GM12878 (cell line): Measurements from ENCODE around the gene DYSF. TPM values are rescaled to one million over a fixed set of nuclear protein-coding genes. Genes with fewer than 3 reads are reported as not detected.
"Not testable (repeated sequence)": the region's sequence is repeated elsewhere in the genome, so short reads cannot be mapped to it uniquely, and the experiment has no call there.

ENCODE experiments used
- ATAC-seq: fragments of 200-7000 bp; cut with Tn5 transposase; 3 replicates; pipeline ENCODE4 v1.9.1; 2020; ENCODE audit warnings: mild to moderate bottlenecking, moderate library complexity
- BruUV-seq: library from RNA; stranded (reverse); fragments of 400-500 nt; replicated peaks from 2 replicates; lab custom pipeline; 2021; lab: Mats Ljungman, UMichigan
- CTCF ChIA-PET: fragments of 300-600 bp; sonication (Branson Sonifier 250); formaldehyde crosslinking; extraction: SDS; loops from one replicate; lab custom pipeline; 2021; ENCODE audit warnings: inconsistent platforms; lab: Yijun Ruan, JAX
- POLR2A ChIA-PET: fragments of 350-600 bp; formaldehyde crosslinking; extraction: SDS; loops from one replicate; lab custom pipeline; 2021; ENCODE audit warnings: inconsistent platforms; lab: Charles Lee
- RAD21 ChIA-PET: fragments of 300-600 bp; sonication (Branson Sonifier 250); formaldehyde crosslinking; loops from one replicate; lab custom pipeline; 2023; ENCODE audit warnings: antibody characterized with exemption; ENCODE audit not compliant: unreplicated experiment; lab: Charles Lee
- SMC1A ChIA-PET: fragments of 300-600 bp; sonication (Branson Sonifier 250); formaldehyde crosslinking; loops from one replicate; lab custom pipeline; 2023; ENCODE audit not compliant: unreplicated experiment, uncharacterized antibody; lab: Charles Lee
- DNase-seq: peaks from one replicate; pipeline ENCODE4 v3.0.0-alpha.2; 2011; ENCODE audit warnings: low read depth, low spot score
- FAIRE-seq: peaks from 3 replicates; lab custom pipeline; 2011; peaks lifted over from hg19 to GRCh38; lab: Jason Lieb, UNC
- H2AFZ ChIP-seq: 2 replicates; pipeline ENCODE4 v1.6.0; 2011; ENCODE audit warnings: low read depth, low read length, control low read depth; ENCODE audit not compliant: control insufficient read depth
- H3K27ac ChIP-seq: 2 replicates; pipeline ENCODE4 v1.5.1; 2011; ENCODE audit warnings: control low read depth; ENCODE audit not compliant: control insufficient read depth, insufficient read depth
- H3K27me3 ChIP-seq, 2 experiments: replicated peaks in 1 of 2; 2 replicates each; pipeline versions ENCODE4 v1.6.0 to v1.6.1; 2011; ENCODE audit warnings: low read length in 1 of 2; ENCODE audit not compliant: control insufficient read depth in 2 of 2, insufficient read depth in 2 of 2
- H3K36me3 ChIP-seq, 2 experiments: 2 replicates each; pipeline ENCODE4 v1.5.1; 2011; ENCODE audit warnings: low read length in 1 of 2; ENCODE audit not compliant: control insufficient read depth in 2 of 2, insufficient read depth in 2 of 2
- H3K4me1 ChIP-seq: 2 replicates; pipeline ENCODE4 v1.6.1; 2011; ENCODE audit warnings: mild to moderate bottlenecking, low read length, moderate library complexity, mixed read lengths; ENCODE audit not compliant: control insufficient read depth, insufficient read depth
- H3K4me2 ChIP-seq: 2 replicates; pipeline ENCODE4 v1.6.0; 2011; ENCODE audit warnings: control low read depth; ENCODE audit not compliant: control insufficient read depth, insufficient read depth
- H3K4me3 ChIP-seq: fragments of 200-600 bp; sonication (generic); 2 replicates; pipeline ENCODE4 v1.5.1; 2016
- H3K79me2 ChIP-seq: 2 replicates; pipeline ENCODE4 v1.6.0; 2011; ENCODE audit warnings: low read length; ENCODE audit not compliant: control insufficient read depth, insufficient read depth
- H3K9ac ChIP-seq: 2 replicates; pipeline ENCODE4 v1.8.0; 2011; ENCODE audit warnings: low read length, control low read depth, mixed read lengths; ENCODE audit not compliant: control insufficient read depth, insufficient read depth
- H3K9me3 ChIP-seq: replicated peaks from 3 replicates; pipeline ENCODE4 v1.5.1; 2011; ENCODE audit warnings: mild to moderate bottlenecking, low read length; ENCODE audit not compliant: control insufficient read depth, insufficient read depth
- H4K20me1 ChIP-seq: 2 replicates; pipeline ENCODE4 v1.6.0; 2011; ENCODE audit not compliant: control insufficient read depth, insufficient read depth
- ASH2L ChIP-seq: fragments of 300-600, 200-600 bp; sonication (generic); IDR thresholded peaks from 2 replicates; pipeline ENCODE4 v1.6.1; 2017; ENCODE audit warnings: low read depth, mild to moderate bottlenecking, borderline replicate concordance
- BCL11A ChIP-seq: IDR thresholded peaks from 2 replicates; pipeline ENCODE4 v1.6.1; 2011; ENCODE audit warnings: low read depth, low read length
- ESRRA ChIP-seq: IDR thresholded peaks from 2 replicates; pipeline ENCODE4 v1.6.1; 2012; ENCODE audit warnings: mild to moderate bottlenecking, low read length, improper control_type of control experiment
- FOXM1 ChIP-seq: IDR thresholded peaks from 2 replicates; pipeline ENCODE4 v1.6.1; 2012; ENCODE audit warnings: low read depth, mild to moderate bottlenecking, inconsistent platforms, low read length, moderate library complexity
- MYC ChIP-seq: IDR thresholded peaks from 2 replicates; pipeline ENCODE4 v1.6.1; 2011; ENCODE audit warnings: mild to moderate bottlenecking, low read length, moderate library complexity, inconsistent platforms; ENCODE audit not compliant: insufficient read depth, insufficient replicate concordance, insufficient read length, severe bottlenecking
- NBN ChIP-seq: fragments of 450-650 bp; IDR thresholded peaks from 2 replicates; pipeline ENCODE4 v1.6.1; 2016
- NRF1 ChIP-seq: conservative IDR thresholded peaks from 2 replicates; pipeline ENCODE4 v1.6.1; 2011; ENCODE audit warnings: mild to moderate bottlenecking, low read depth, low read length, improper control_type of control experiment
- POLR2AphosphoS2 ChIP-seq: IDR thresholded peaks from 2 replicates; pipeline ENCODE4 v1.6.1; 2011; ENCODE audit warnings: low read depth, mild to moderate bottlenecking, low read length, improper control_type of control experiment, moderate library complexity
- RB1 ChIP-seq: fragments of 450-650 bp; formaldehyde crosslinking; IDR thresholded peaks from 2 replicates; pipeline ENCODE4 v1.6.1; 2017; ENCODE audit warnings: mild to moderate bottlenecking, borderline replicate concordance
- WGBS: methylation state at CpG from one replicate; pipeline ENCODE4 v1.1.6; 2016; ENCODE audit warnings: low lambda C conversion rate; ENCODE audit not compliant: insufficient replicate concordance, insufficient coverage; ENCODE audit errors: missing lambda C conversion rate; 5-methylcytosine and 5-hydroxymethylcytosine counted together
- in situ Hi-C: fragments of 300-500 bp; cut with MboI; formaldehyde crosslinking; loops from 9 replicates; pipeline ENCODE4 v1.14.3; 2018; ENCODE audit warnings: mixed read lengths
- intact Hi-C: fragments of 100-400 bp; cut with micrococcal nuclease; formaldehyde crosslinking; loops from one replicate; pipeline ENCODE4 v1.14.2; 2022; ENCODE audit not compliant: unreplicated experiment
- polyA plus RNA-seq, 11 experiments: library from polyadenylated mRNA; depleted of rRNA in 4 of 11; unstranded in 6 of 11; stranded (reverse) in 5 of 11; fragments of >200 nt; fragmentation: Nextera tagmentation in 4 of 11; fragmentation: Illumina TruSeq in 1 of 11; extraction: Ambion mirVana in 4 of 11; extraction: Trizol in 1 of 11; gene quantifications; 1 replicate in 1 of 11; 2 replicates in 10 of 11; pipeline versions ENCODE4 v1.2.1 to v1.2.3, GENCODE V29; 2011 to 2016; ENCODE audit warnings: inconsistent platforms in 2 of 11, missing spikeins in 2 of 11, low read depth in 1 of 11
- total RNA-seq, 4 experiments: library from RNA; depleted of rRNA in 3 of 4; stranded (reverse); fragments of >200 nt in 3 of 4; fragmentation: Illumina TruSeq in 1 of 4; extraction: Trizol in 1 of 4; gene quantifications; 2 replicates each; pipeline versions ENCODE4 v1.2.1 to v1.2.3, GENCODE V29; 2013 to 2021
- TF ChIP-seq, protein P1 (sequence below): IDR thresholded peaks from 2 replicates; pipeline ENCODE4 v1.6.1; 2011; ENCODE audit warnings: mild to moderate bottlenecking, low read depth, low read length, moderate library complexity; ENCODE audit not compliant: insufficient replicate concordance

Gene DYSF
- total and polyA plus RNA-seq, 10 of the 15 experiments (the other 5 are each of a cell fraction or from before 2014, with no cell fraction given): under 0.01 to 0.15 (median 0.03) TPM; not detected in 7

GRCh38 chr2:71428472-71429383 is 24.6 kb upstream of the DYSF start:
- Histone ChIP-seq H3K36me3 (peaks cover 2 to 17% of the 10 kb centered on the region in 2 experiments), H3K27me3 (no peaks in the 10 kb centered on the region), H2AFZ (no peak overlapping the region), H3K4me1 (no peaks in the 10 kb centered on the region), H3K4me2 (no peak overlapping the region), H3K79me2 (no peaks in the 10 kb centered on the region), H3K4me3 (no peak overlapping the region), H3K27ac (no peak overlapping the region), H3K9ac (no peak overlapping the region), H4K20me1 (no peaks in the 10 kb centered on the region), H3K9me3 (no peaks in the 10 kb centered on the region)
- intact Hi-C loops (no loop called here), in situ Hi-C loops (no loop called here)
- DNase-seq: no peak
- 99% methylated on average over 3 of the region's 3 CpGs for WGBS
- no peak for TF ChIP-seq ASH2L
- no peak for TF ChIP-seq ESRRA
- TF ChIP-seq, protein P1, sequence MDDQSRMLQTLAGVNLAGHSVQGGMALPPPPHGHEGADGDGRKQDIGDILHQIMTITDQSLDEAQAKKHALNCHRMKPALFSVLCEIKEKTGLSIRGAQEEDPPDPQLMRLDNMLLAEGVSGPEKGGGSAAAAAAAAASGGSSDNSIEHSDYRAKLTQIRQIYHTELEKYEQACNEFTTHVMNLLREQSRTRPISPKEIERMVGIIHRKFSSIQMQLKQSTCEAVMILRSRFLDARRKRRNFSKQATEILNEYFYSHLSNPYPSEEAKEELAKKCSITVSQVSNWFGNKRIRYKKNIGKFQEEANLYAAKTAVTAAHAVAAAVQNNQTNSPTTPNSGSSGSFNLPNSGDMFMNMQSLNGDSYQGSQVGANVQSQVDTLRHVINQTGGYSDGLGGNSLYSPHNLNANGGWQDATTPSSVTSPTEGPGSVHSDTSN: no peak
- TF ChIP-seq POLR2AphosphoS2: no peak
- no peak for TF ChIP-seq MYC
- TF ChIP-seq NBN: no peak
- no peak for TF ChIP-seq BCL11A
- no peak for TF ChIP-seq FOXM1
- TF ChIP-seq NRF1: no peak
- TF ChIP-seq RB1: no peak
- no peak for ATAC-seq
- no TSS peak for BruUV-seq
- ChIA-PET POLR2A (no interaction called here), SMC1A (interaction anchor here (1.3 kb wide), 1 partner anchor 27 kb away, joined by 3 read pairs; no protein-coding TSS in a partner anchor), CTCF (interaction anchor here (2.0 to 2.4 kb wide), 2 partner anchors 11 to 129 kb away, joined by 6 to 9 read pairs; no protein-coding TSS in a partner anchor), RAD21 (no interaction called here)
- no peak for FAIRE-seq

DNA sequence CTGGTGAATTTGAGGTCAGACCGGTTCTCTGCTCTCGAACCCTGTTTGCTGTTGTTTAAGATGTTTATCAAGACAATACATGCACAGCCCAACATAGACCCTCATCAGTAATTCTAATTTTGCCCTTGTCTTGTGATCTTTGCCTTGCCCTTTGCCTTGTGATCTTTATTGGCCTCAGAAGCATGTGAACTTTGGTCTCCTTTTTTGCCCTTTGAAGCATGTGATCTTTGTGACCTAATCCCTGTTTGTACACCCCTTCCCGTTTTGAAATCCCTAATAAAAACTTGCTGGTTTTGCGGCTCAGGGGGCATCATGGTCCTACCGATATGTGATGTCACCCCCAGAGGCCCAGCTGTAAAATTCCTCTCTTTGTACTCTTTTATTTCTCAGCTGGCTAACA is 8.2 kb upstream of the DYSF start:
- H3K9me3 ChIP-seq, in situ Hi-C loops, H3K79me2 ChIP-seq, H3K27ac ChIP-seq, DNase-seq, RAD21 ChIA-PET, BruUV-seq, H4K20me1 ChIP-seq, H2AFZ ChIP-seq, ATAC-seq, FAIRE-seq, SMC1A ChIA-PET, H3K9ac ChIP-seq, intact Hi-C loops, H3K27me3 ChIP-seq, H3K4me1 ChIP-seq, POLR2A ChIA-PET, H3K4me2 ChIP-seq, H3K4me3 ChIP-seq, H3K36me3 ChIP-seq: not testable (repeated sequence)
- 96% methylated on average over 5 of the region's 5 CpGs for WGBS
- CTCF ChIA-PET: interaction anchor here (0.6 to 0.7 kb wide), 2 partner anchors 113 to 146 kb away, joined by 3 read pairs; no protein-coding TSS in a partner anchor
